PC-9 (cell line): ENCODE results near the gene ARHGEF6.

ENCODE experiments used
- EZH2 ChIP-seq: fragments of 200-600 bp; sonication (generic); IDR thresholded peaks from 2 replicates; pipeline ENCODE4 v1.8.0; 2017; ENCODE audit warnings: antibody characterized with exemption, low read depth
- TF ChIP-seq, protein P1 (sequence below): fragments of 200-600 bp; sonication (generic); conservative IDR thresholded peaks from 2 replicates; pipeline ENCODE4 v1.6.1; 2017; ENCODE audit warnings: mixed run types, antibody characterized with exemption, mild to moderate bottlenecking, moderate library complexity

DNA sequence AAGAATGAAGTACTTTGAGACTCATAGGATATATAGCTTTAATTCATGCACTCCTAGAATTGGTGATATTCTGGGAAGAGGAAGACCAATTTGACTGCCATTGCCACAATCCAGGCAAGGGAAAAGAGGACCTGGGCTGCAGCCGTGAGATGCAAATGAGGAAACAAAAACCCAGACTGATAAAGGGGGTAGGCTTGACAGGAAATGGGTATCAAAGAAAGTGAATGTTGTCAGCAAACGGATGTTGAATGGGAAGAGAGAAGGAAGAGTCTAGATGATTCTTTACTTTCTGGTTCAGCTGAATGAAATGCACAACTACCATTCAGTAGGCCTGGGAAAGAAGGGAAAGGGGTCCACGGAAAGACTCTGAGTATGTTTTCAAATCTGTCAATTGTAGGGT is 17.1 kb upstream of the ARHGEF6 start:
- TF ChIP-seq, protein P1, sequence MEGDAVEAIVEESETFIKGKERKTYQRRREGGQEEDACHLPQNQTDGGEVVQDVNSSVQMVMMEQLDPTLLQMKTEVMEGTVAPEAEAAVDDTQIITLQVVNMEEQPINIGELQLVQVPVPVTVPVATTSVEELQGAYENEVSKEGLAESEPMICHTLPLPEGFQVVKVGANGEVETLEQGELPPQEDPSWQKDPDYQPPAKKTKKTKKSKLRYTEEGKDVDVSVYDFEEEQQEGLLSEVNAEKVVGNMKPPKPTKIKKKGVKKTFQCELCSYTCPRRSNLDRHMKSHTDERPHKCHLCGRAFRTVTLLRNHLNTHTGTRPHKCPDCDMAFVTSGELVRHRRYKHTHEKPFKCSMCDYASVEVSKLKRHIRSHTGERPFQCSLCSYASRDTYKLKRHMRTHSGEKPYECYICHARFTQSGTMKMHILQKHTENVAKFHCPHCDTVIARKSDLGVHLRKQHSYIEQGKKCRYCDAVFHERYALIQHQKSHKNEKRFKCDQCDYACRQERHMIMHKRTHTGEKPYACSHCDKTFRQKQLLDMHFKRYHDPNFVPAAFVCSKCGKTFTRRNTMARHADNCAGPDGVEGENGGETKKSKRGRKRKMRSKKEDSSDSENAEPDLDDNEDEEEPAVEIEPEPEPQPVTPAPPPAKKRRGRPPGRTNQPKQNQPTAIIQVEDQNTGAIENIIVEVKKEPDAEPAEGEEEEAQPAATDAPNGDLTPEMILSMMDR: no peak
- TF ChIP-seq EZH2: no peak
